ENCODE data around the gene SYNGR2. TPM values are rescaled to one million over a fixed set of nuclear protein-coding genes. Genes with fewer than 3 reads are reported as not detected.

The SYNGR2 gene
- total and polyA plus RNA-seq, 2 of the 8 experiments (the other 6 are each of a cell fraction or from before 2014, with no cell fraction given), result 50.0 to 139 TPM

DNA sequence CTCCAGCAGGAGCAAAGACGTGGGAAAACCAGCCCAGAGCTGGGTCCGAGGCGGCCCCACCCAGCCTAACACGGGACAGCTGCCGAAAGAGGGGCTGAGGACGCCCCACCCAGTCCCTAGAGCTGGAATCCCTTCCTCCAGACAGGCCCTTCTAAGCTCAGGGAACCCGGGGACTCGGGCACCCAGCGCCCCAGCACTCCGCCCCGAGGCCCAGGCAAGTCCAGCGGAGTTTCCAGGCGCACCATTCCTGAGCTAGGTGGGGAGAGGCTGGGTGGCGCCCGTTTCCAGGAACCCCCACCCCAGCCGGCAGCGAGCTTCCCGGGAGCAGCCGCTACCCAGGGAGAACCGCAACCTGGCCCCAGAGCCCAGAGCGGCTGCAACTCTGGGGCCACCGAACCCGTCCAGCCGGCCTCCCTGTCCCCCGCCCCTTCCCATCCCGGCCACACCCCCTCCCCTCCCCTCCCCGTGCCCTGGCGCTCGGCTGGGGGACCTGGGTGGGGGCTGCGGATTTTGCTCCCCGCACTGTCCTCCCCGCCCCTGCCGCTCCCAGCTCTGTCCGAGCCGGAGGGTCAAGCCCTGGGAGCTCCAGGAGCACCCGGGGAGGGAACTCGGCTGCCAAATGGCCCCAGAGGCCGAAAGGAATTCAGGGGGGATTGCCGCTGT is 40.4 kb upstream of the SYNGR2 start:
- no peak overlapping the region for H2BK120ac ChIP-seq (replicated peaks; ENCODE audit: low read depth, low read length)
- POLR2A ChIA-PET (ENCODE audit: partially characterized antibody), result interaction anchor here (0.9 to 2.8 kb wide), 16 partner anchors 11 to 170 kb away, joined by 3 to 16 read pairs (median 4); partner anchors contain the start of genes AFMID, TK1 and TNRC6C
- no peak overlapping the region for H2BK20ac ChIP-seq (ENCODE audit: low read length)
- peak overlapping the region; percentile 92 for H4K91ac ChIP-seq (replicated peaks; ENCODE audit: insufficient read length, low read length)
- peaks cover 2 to 12% of the 10 kb centered on the region in 2 experiments for H4K20me1 ChIP-seq (replicated peaks in 1 of 2; ENCODE audit: control insufficient read depth in 1 of 2, insufficient read depth in 2 of 2, low read length in 2 of 2)
- 7% methylated on average over 14 of the region's 39 CpGs; no CpG with 5 or more reads in 1 of the 2 experiments for WGBS, 2 experiments (ENCODE audit: extremely low coverage in 1 of 2, insufficient coverage in 1 of 2, insufficient read length in 1 of 2, insufficient replicate concordance in 2 of 2, low coverage in 1 of 2, low lambda C conversion rate in 2 of 2, missing lambda C conversion rate in 1 of 2)
- peak overlapping the region; percentile 62 to 94 (median 70) for H3K4me3 ChIP-seq (ENCODE audit: extremely low read depth in 1 of 4, insufficient read depth in 2 of 4, low read depth in 3 of 4, low read length in 4 of 4)
- H3K9ac ChIP-seq (replicated peaks in 1 of 4; ENCODE audit: extremely low read depth in 1 of 4, low read depth in 3 of 4, low read length in 3 of 4), result peak overlapping the region; percentile 36 to 55 (median 48); a peak in 5 of 7 replicates
- peak overlapping the region; percentile 96 for H3K4ac ChIP-seq (replicated peaks; ENCODE audit: insufficient read length, low read depth, low read length)
- peak overlapping the region; percentile 69 for H3K56ac ChIP-seq (replicated peaks; ENCODE audit: insufficient read length, low read depth, low read length)
- 0 out of 2 replicates have a peak overlapping the region, but pooled peaks have one; percentile 50 for H2BK12ac ChIP-seq (ENCODE audit: low read depth, low read length)
- no peak overlapping the region for H3K14ac ChIP-seq (ENCODE audit: insufficient read length)
- FAIRE-seq (no peak), DNase-seq (ENCODE audit: low read depth in 1 of 2, low spot score in 2 of 2) (no peak)
- peaks cover 0 to 27% (median 17%) of the 10 kb centered on the region in 4 experiments; a peak in 6 of 7 replicates for H3K4me1 ChIP-seq (replicated peaks in 1 of 4; ENCODE audit: control insufficient read depth in 3 of 4, insufficient read depth in 4 of 4, low read length in 3 of 4)
- H3K23me2 ChIP-seq (ENCODE audit: low read depth, low read length), result peaks cover 14% of the 10 kb centered on the region
- H3K79me1 ChIP-seq (ENCODE audit: low read depth, low read length), result peaks cover 2% of the 10 kb centered on the region
- no peak overlapping the region; the same call in 1 of the 2 replicates for H3K27ac ChIP-seq (ENCODE audit: low read depth, low read length)
- H3K18ac ChIP-seq (ENCODE audit: extremely low read depth, low read length), result peak overlapping the region; percentile 48
- H2BK15ac ChIP-seq (ENCODE audit: low read length), result no peak overlapping the region
- H4K8ac ChIP-seq (ENCODE audit: extremely low read depth, insufficient read depth, low read length), result peak overlapping the region; percentile 14; the same call in 1 of the 2 replicates
- no peak overlapping the region for H3K23ac ChIP-seq (ENCODE audit: insufficient read length)
- H4K5ac ChIP-seq (ENCODE audit: insufficient read length, low read depth, low read length), result peak overlapping the region; percentile 96
- peaks cover 0 to 21% (median 9%) of the 10 kb centered on the region in 4 experiments; a peak in 5 of 8 replicates for H3K36me3 ChIP-seq (ENCODE audit: control insufficient read depth in 2 of 4, insufficient read depth in 4 of 4, low read length in 3 of 4)
- peak overlapping the region; percentile 55; the same call in 1 of the 2 replicates for H2BK5ac ChIP-seq (ENCODE audit: low read depth, low read length)
- H2AK5ac ChIP-seq (ENCODE audit: low read depth, low read length), result no peak overlapping the region
- H3K27me3 ChIP-seq (replicated peaks in 1 of 4; ENCODE audit: control insufficient read depth in 3 of 4, extremely low read depth in 1 of 4, insufficient read depth in 3 of 4, low read length in 3 of 4), result peaks cover 0 to 15% (median 9%) of the 10 kb centered on the region in 4 experiments; a peak in 5 of 7 replicates
- no peaks in the 10 kb centered on the region for H3K9me3 ChIP-seq (ENCODE audit: insufficient read depth in 2 of 2, low read depth in 1 of 2, low read length in 1 of 2)
- H3K79me2 ChIP-seq (ENCODE audit: control insufficient read depth in 1 of 2, insufficient read depth in 2 of 2, low read length in 2 of 2), result no peaks in the 10 kb centered on the region
- H2AFZ ChIP-seq (ENCODE audit: low read length), result no peak overlapping the region
- H3K4me2 ChIP-seq (ENCODE audit: insufficient read depth in 1 of 2, low read depth in 2 of 2, low read length in 2 of 2), result peak overlapping the region; percentile 56 to 90
- CTCF ChIA-PET (ENCODE audit: partially characterized antibody), result interaction anchor here (0.7 to 11.4 kb wide), 13 partner anchors 9 to 585 kb away, joined by 3 to 122 read pairs (median 3); partner anchors contain the start of genes AFMID and TK1
- TF ChIP-seq MAFK (IDR thresholded peaks at IDR 0.05; ENCODE audit: low read depth, low read length) (no peak), HDAC6 (IDR thresholded peaks at IDR 0.05; ENCODE audit: low read depth, low read length) (no peak), KDM4A (IDR thresholded peaks at IDR 0.05; ENCODE audit: low read depth, low read length, severe bottlenecking) (peak; percentile 3), GTF2F1 (IDR thresholded peaks at IDR 0.05; ENCODE audit: borderline replicate concordance, low read depth, low read length) (no peak), RFX5 (IDR thresholded peaks at IDR 0.05; ENCODE audit: borderline replicate concordance, low read depth, low read length) (no peak), SIX5 (IDR thresholded peaks at IDR 0.05; ENCODE audit: low read depth, low read length) (no peak), GABPA (IDR thresholded peaks at IDR 0.05; ENCODE audit: borderline replicate concordance, insufficient read depth, low read length) (no peak), ZNF274 (IDR thresholded peaks at IDR 0.05; ENCODE audit: borderline replicate concordance, extremely low read depth, low read length) (no peak), ATF2 (IDR thresholded peaks at IDR 0.05; ENCODE audit: low read length) (no peak), JUN (IDR thresholded peaks at IDR 0.05; ENCODE audit: low read depth, low read length) (no peak)

Measured in H1 (cell line).